ENCODE results near the gene NAPEPLD.

- TF ChIP-seq CTCF (IDR thresholded peaks at IDR 0.05): no peak
- peak; percentile 20 for TF ChIP-seq POLR2A (IDR thresholded peaks at IDR 0.05)
Observed at GRCh38 chr7:103075337-103075918, 73.5 kb downstream of the NAPEPLD start.
